Upper lobe of right lung (tissue), 1 donor: ENCODE data around the gene NTF4. TPM values are rescaled to one million over a fixed set of nuclear protein-coding genes. Genes with fewer than 3 reads are reported as not detected.
A peak's percentile ranks its signal among the peaks of the same experiment; 100 is the strongest.
"Not testable (repeated sequence)": the region's sequence is repeated elsewhere in the genome, so short reads cannot be mapped to it uniquely, and the experiment has no call there.

Source experiments
- ATAC-seq: fragments of 200-7000 bp; cut with Tn5 transposase; one replicate; pipeline ENCODE4 v1.9.1; 2020; ENCODE audit warnings: mild to moderate bottlenecking, moderate library complexity
- DNase-seq: peaks from one replicate; pipeline ENCODE4 v3.0.0-alpha.2; 2020
- H3K27ac ChIP-seq: fragments of 200-600 bp; one replicate; pipeline ENCODE4 v1.8.0; 2022
- H3K27me3 ChIP-seq: fragments of 200-600 bp; one replicate; pipeline ENCODE4 v1.8.0; 2022; ENCODE audit warnings: mild to moderate bottlenecking
- H3K36me3 ChIP-seq: fragments of 200-600 bp; one replicate; pipeline ENCODE4 v1.8.0; 2022
- H3K4me1 ChIP-seq: fragments of 200-600 bp; one replicate; pipeline ENCODE4 v1.8.0; 2022
- H3K4me3 ChIP-seq: fragments of 200-600 bp; one replicate; pipeline ENCODE4 v1.8.0; 2022; ENCODE audit warnings: mild to moderate bottlenecking
- H3K9me3 ChIP-seq: fragments of 200-600 bp; one replicate; pipeline ENCODE4 v1.8.0; 2022
- intact Hi-C: fragments of 100-400 bp; cut with DNase I; formaldehyde crosslinking; loops from one replicate; pipeline ENCODE4 v1.11.0; 2022
- total RNA-seq: library from RNA; stranded (reverse); fragmentation: NEBNext Ultra II Directional; extraction: Animal tissue kit (Norgen Biotek cat#: 25700); gene quantifications from one replicate; pipeline ENCODE4 v1.2.1, GENCODE V29; 2021
- TF ChIP-seq, protein P1 (sequence below): fragments of 200-600 bp; IDR thresholded peaks from one replicate; pipeline ENCODE4 v1.8.0; 2022; ENCODE audit warnings: antibody characterized with exemption
- donor health status: DM: no; HTN: yes; CAD: no; lungs with severe emphysema.

The NTF4 gene
- total RNA-seq, 1 donor from 2014 or later, result 2.7 TPM

DNA sequence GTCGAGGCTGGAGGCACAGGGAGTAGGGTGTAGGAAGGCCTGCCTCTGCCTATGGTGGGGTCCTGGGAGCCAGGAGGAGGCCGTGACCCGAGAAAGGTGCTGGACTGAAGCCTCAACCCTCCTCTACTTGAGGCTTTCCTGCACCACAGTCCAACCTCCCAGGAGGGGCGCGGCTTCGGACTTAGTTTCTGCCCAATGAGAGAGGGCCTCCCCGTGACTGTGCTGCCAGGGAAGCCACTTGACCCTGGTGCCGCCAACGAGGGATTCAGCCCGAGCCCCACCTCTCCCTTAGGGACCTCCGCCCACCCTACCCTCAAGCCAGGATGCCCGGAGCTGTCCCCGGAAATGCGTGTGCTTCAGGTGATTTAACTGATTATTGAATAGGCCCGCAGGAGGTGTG, 40.4 kb downstream of the NTF4 start, which contains the start of gene CGB3:
TSS of gene CGB3 (minus strand) at position 101 of the 400 bp plus-strand sequence. CDS start 362 bp downstream, outside the sequence.
- ATAC-seq, intact Hi-C loops, H3K4me3 ChIP-seq, H3K36me3 ChIP-seq, H3K27me3 ChIP-seq, DNase-seq, H3K9me3 ChIP-seq, H3K4me1 ChIP-seq, H3K27ac ChIP-seq: not testable (repeated sequence)

DNA sequence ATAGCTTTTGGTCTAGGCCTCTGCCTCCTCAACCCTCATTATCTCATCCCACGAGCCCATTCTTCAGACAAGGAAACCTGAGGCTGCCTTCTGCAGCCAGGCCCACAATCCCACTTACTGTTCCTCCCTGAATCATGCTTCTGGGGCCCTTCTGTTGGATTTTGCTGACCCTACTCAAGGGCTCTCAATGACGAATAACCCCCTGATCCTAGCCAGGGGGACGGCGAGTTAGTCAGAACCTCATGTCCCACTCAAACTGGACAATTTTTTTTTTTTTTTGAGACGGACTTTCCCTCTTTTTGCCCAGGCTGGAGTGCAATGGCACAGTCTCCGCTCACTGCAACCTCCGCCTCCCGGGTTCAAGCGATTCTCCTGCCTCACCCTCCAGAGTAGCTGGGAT, 42.5 kb downstream of the NTF4 start:
- ATAC-seq (no peak), DNase-seq (no peak)
- Histone ChIP-seq H3K27ac (no peak overlapping the region), H3K4me3 (no peak overlapping the region), H3K4me1 (peaks cover 26% of the 10 kb centered on the region), H3K27me3 (no peaks in the 10 kb centered on the region), H3K36me3 (no peaks in the 10 kb centered on the region), H3K9me3 (no peaks in the 10 kb centered on the region)
- intact Hi-C loops, result no loop called here
- TF ChIP-seq, protein P1, sequence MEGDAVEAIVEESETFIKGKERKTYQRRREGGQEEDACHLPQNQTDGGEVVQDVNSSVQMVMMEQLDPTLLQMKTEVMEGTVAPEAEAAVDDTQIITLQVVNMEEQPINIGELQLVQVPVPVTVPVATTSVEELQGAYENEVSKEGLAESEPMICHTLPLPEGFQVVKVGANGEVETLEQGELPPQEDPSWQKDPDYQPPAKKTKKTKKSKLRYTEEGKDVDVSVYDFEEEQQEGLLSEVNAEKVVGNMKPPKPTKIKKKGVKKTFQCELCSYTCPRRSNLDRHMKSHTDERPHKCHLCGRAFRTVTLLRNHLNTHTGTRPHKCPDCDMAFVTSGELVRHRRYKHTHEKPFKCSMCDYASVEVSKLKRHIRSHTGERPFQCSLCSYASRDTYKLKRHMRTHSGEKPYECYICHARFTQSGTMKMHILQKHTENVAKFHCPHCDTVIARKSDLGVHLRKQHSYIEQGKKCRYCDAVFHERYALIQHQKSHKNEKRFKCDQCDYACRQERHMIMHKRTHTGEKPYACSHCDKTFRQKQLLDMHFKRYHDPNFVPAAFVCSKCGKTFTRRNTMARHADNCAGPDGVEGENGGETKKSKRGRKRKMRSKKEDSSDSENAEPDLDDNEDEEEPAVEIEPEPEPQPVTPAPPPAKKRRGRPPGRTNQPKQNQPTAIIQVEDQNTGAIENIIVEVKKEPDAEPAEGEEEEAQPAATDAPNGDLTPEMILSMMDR, result no peak

DNA sequence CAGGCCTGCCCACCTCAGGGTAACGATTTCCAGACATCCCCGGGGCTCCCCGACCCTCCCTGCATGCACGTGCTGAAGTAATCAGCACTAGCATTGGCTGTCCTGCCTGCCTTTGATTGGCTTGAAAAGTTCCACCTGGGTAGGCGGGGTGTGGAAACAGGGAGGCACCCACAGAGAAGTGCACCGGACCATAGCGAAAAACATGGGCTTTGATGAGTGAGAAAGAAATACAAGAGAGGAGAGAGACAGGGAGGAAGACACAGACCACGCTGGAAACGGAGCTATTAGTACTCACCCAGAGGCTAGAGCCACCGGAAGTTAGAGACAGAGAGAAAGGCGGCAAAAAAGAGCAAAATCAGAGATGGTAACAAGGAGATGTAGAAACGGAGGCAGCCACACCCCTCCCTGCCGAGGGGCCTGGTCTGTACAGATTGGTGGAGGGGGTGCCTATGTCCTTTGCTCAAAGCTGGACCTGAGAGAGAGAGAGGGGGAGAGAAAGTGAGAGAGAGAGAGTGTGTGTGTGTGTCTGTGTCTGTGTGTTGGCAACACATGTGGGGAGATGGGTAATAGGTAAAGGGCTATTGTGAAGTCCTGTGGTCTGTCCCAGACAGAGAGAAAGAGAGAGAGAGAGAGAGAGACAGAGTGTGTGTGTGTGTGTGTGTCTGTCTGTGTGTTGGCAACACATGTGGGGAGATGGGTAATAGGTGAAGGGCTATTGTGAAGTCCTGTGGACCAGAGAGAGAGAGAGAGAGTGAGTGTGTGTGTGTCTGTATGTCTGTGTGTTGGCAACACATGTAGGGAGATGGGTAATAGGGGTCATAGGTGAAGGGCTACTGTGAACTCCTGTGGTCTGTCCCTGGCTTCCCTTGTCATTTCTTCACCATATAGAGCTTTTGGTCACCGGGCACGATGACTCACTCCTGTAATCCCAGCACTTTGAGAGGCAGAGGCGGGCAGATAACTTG, 43.4 kb downstream of the NTF4 start:
- Histone ChIP-seq H3K36me3 (no peaks in the 10 kb centered on the region), H3K9me3 (no peaks in the 10 kb centered on the region), H3K4me1 (peaks cover 26% of the 10 kb centered on the region), H3K27ac (no peak overlapping the region), H3K4me3 (no peak overlapping the region), H3K27me3 (no peaks in the 10 kb centered on the region)
- DNase-seq, result no peak
- intact Hi-C loops, result no loop called here
- TF ChIP-seq, protein P1, result no peak
- ATAC-seq, result peak; percentile 42

DNA sequence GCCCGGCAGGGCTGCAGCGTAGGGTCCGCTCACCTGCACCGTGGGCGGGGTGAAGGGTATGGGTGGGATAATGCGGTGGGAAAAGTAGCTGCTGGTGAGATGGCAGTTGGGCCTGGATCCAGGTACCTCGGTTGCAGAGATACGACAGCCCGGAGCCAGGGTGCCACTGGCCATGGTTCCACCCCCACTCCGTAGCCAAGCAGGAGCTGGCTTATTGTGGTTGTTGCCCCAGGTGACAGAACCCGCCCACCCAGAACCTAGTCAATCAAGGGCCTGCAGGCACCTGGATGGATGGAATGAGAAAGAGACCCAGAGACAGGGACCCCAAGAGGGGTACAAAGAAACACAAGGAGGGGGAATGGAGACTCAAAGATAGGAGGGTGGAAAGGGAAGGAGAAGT, 44.3 kb downstream of the NTF4 start:
- H3K27me3 ChIP-seq, result no peaks in the 10 kb centered on the region
- H3K9me3 ChIP-seq, result no peaks in the 10 kb centered on the region
- ATAC-seq, result no peak
- peaks cover 4% of the 10 kb centered on the region for H3K36me3 ChIP-seq
- H3K27ac ChIP-seq, result no peak overlapping the region
- TF ChIP-seq, protein P1, result no peak
- DNase-seq, result no peak
- no peak overlapping the region for H3K4me3 ChIP-seq
- intact Hi-C loops, result no loop called here
- peaks cover 26% of the 10 kb centered on the region for H3K4me1 ChIP-seq

DNA sequence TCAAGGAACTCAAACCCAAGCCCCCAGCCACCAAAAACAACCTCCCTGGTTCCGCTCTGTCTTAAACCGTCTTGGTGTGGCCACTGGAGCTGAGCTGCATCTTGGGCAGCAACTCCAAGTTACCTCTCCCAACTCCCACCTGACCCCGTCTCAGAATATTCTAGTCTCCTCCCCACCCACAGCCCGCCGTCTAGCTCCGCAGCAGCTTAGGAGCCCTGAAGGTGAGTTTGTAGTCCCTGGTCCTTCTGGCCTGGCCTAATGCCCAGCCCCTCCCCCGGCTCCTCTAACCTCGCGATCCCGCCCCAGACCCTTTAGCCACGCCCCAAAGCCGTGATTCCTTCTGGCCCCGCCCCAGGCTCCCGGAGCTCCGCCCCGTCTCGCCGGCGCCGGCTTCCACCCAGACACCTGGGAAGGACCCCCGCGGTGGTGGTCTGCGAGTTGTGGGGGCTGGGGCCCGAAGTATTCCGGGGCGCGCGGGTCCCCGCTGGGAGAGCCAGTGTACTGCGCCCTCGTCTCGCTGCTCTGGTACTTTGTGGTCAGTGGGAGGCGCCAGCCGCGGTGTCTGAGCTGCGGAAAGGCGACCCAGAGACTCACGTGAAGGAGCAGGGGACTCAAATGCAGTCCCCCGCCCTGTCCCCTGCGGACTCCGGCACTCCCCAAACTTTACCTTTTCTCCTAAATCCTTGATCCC, 45.2 kb downstream of the NTF4 start:
- DNase-seq, result peak; percentile 94
- ATAC-seq, result peak; percentile 84
- intact Hi-C loops, result no loop called here
- H3K27ac ChIP-seq, result no peak overlapping the region
- TF ChIP-seq, protein P1, result no peak
- peaks cover 9% of the 10 kb centered on the region for H3K36me3 ChIP-seq
- no peaks in the 10 kb centered on the region for H3K9me3 ChIP-seq
- no peaks in the 10 kb centered on the region for H3K27me3 ChIP-seq
- peaks cover 26% of the 10 kb centered on the region for H3K4me1 ChIP-seq
- H3K4me3 ChIP-seq, result peak overlapping the region; percentile 54

DNA sequence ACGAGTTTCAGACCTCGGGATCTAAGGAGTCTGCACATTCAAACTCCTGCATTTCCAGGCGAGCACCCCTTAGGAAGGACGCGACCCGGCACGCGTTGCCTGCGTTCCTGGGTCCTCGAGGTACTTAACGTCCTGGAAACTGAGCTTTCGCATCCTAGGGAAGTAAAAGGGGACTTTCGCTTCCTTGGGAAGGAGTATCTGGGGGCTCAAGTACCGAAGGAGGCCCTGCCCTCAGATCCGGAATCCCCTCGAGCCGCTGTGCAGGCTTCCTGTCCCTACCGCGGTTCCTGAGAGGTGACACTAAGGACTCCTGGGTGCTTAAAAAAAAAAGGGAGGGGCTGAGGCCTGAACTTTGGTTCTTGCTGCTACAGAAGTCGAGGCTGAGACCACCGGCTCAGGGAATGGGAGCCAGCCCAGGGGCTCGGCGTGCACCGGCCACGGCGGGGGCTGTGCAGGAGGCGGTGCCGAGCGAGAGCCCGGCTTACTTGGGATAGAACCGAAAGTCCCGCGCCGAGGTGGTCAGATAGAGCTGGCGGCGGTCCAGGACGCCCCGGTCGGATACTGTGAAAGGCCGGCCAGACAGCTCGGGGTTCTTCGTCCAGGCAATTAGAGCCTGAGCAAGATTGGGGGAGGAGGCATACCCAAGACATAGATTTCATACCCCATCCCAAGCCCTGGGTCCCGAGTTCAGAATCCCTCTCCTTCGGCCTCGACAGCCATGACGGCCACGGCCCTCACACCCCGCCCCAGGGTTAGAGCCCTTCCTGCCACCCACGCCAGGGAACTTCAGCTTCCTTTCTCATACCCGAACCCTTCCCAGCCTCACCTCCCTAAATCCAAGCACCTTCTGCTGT, 46.0 kb downstream of the NTF4 start:
- ATAC-seq, result peak; percentile 4
- not testable (repeated sequence) for DNase-seq

More for the DNA sequence above, 46.0 kb downstream of the NTF4 start:
- Histone ChIP-seq H3K4me1 (peaks cover 26% of the 10 kb centered on the region), H3K4me3 (peak overlapping the region; percentile 54)
- H3K36me3 ChIP-seq, intact Hi-C loops, H3K27me3 ChIP-seq, H3K27ac ChIP-seq, H3K9me3 ChIP-seq: not testable (repeated sequence)
